MCF 10A (cell line): ENCODE measurements around the gene GLRX5. TPM values are rescaled to one million over a fixed set of nuclear protein-coding genes. Genes with fewer than 3 reads are reported as not detected.

Experiments
- BruUV-seq: library from RNA; stranded (reverse); fragments of 400-500 nt; replicated peaks from 2 replicates; lab custom pipeline; 2021; lab: Mats Ljungman, UMichigan
- CTCF ChIA-PET: fragments of 300-600 bp; sonication (Branson Sonifier 250); formaldehyde crosslinking; extraction: SDS; loops from one replicate; lab custom pipeline; 2021; ENCODE audit warnings: antibody characterized with exemption, inconsistent platforms; lab: Yijun Ruan, JAX
- POLR2A ChIA-PET: fragments of 300-600, 350-650 bp; sonication (Branson Sonifier 250); formaldehyde crosslinking; extraction: SDS; loops from one replicate; lab custom pipeline; 2020; ENCODE audit warnings: antibody characterized with exemption, inconsistent platforms; lab: Yijun Ruan, JAX
- DNase-seq: peaks from one replicate; pipeline ENCODE4 v3.0.0-alpha.2; 2018; ENCODE audit not compliant: unreplicated experiment
- H3K27ac Mint-ChIP-seq: one replicate; pipeline ENCODE4 v1.8.0; 2022; ENCODE audit warnings: mild to moderate bottlenecking, low read depth, mixed read lengths; ENCODE audit not compliant: unreplicated experiment
- H3K27me3 Mint-ChIP-seq: one replicate; pipeline ENCODE4 v1.8.0; 2022; ENCODE audit warnings: mixed read lengths; ENCODE audit not compliant: insufficient read depth, unreplicated experiment
- H3K36me3 Mint-ChIP-seq: one replicate; pipeline ENCODE4 v1.8.0; 2022; ENCODE audit warnings: mild to moderate bottlenecking, moderate library complexity, mixed read lengths; ENCODE audit not compliant: insufficient read depth, unreplicated experiment
- H3K4me1 Mint-ChIP-seq: one replicate; pipeline ENCODE4 v1.8.0; 2022; ENCODE audit warnings: mixed read lengths; ENCODE audit not compliant: insufficient read depth, unreplicated experiment
- H3K4me3 Mint-ChIP-seq: one replicate; pipeline ENCODE4 v1.8.0; 2022; ENCODE audit warnings: mild to moderate bottlenecking, moderate library complexity, mixed read lengths; ENCODE audit not compliant: unreplicated experiment
- H3K9me3 Mint-ChIP-seq: one replicate; pipeline ENCODE4 v1.8.0; 2022; ENCODE audit warnings: mixed read lengths; ENCODE audit not compliant: unreplicated experiment
- CTCF ChIP-seq: fragments of 200-600 bp; IDR thresholded peaks from one replicate; pipeline ENCODE4 v1.8.0; 2022; ENCODE audit warnings: antibody characterized with exemption, mild to moderate bottlenecking; ENCODE audit not compliant: unreplicated experiment
- intact Hi-C: fragments of 100-400 bp; cut with micrococcal nuclease; formaldehyde crosslinking; loops from 2 replicates; pipeline ENCODE4 v1.14.1; 2022
- total RNA-seq: library from RNA; stranded (reverse); gene quantifications from 2 replicates; pipeline ENCODE4 v1.2.3, GENCODE V29; 2022

GLRX5 gene
- total RNA-seq, 1 experiment from 2014 or later: 32.2 TPM

- no peak for TF ChIP-seq CTCF
- DNase-seq: no peak
- ChIA-PET CTCF (interaction anchor here (0.7 to 6.2 kb wide), 3 partner anchors 14 to 79 kb away, joined by 6 to 40 read pairs (median 7); no protein-coding TSS in a partner anchor), POLR2A (interaction anchor here (1.1 to 1.3 kb wide), 2 partner anchors 21 to 66 kb away, joined by 3 to 4 read pairs; partner anchors contain the start of gene GLRX5)
- H3K27me3 Mint-ChIP-seq: no peaks in the 10 kb centered on the region
- H3K4me3 Mint-ChIP-seq: no peak overlapping the region
- H3K36me3 Mint-ChIP-seq: no peaks in the 10 kb centered on the region
- no TSS peak for BruUV-seq
- H3K9me3 Mint-ChIP-seq: no peaks in the 10 kb centered on the region
- intact Hi-C loops: no loop called here
- H3K27ac Mint-ChIP-seq: no peak overlapping the region
- H3K4me1 Mint-ChIP-seq: peaks cover 15% of the 10 kb centered on the region
Measured at GRCh38 chr14:95513291-95513690, 21.6 kb upstream of the GLRX5 start.

DNA sequence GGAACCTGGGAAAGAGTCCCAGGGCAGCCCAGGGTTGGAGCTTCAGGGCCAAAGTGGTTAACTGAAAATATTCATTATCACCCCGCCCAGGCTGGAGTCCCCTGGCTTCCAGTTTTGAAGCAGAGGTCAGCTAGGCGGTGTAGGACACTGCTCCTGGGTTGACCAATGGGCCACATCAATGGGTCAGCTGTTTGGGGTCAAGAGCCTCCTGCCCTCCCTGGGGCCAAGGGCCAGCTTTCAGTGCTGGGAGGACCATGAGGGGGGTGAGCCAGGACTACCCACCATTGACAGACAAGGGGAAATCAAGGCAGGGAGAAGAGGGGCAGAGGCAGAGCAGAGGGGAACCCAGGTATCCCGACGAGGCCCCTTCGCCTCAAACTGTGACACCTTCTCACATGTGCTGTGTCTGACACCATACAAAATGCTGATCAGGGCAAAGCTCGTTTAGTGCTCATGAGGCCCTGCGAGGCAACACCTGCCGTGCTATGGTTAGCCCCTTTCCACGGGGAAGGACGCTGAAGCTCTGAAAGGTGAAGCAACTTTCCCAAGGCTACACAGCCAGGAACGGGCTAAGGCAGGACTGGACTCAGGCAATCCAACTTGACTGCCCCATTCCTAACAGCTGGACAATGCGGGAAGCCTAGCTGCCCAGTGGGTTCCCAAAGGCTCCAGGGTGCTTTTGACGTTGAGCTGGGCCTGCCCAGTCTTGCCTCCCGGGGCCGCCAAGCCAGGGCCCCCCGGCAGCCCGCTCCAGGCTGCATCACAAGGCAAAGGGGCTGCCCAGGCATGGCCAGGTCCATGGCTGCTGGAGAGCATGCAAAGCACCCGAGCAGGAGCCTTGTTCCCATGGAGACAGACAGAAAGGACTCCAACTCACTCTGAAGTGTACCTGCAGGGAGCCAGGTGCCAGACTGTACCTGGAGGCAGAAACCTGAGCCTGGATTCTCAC, 20.4 kb upstream of the GLRX5 start:
- Mint-ChIP-seq H3K4me1 (peaks cover 23% of the 10 kb centered on the region), H3K27me3 (no peaks in the 10 kb centered on the region), H3K27ac (no peak overlapping the region), H3K4me3 (no peak overlapping the region), H3K36me3 (no peaks in the 10 kb centered on the region), H3K9me3 (no peaks in the 10 kb centered on the region)
- no peak for TF ChIP-seq CTCF
- intact Hi-C loops: no loop called here
- POLR2A ChIA-PET: interaction anchor here (1.3 to 2.5 kb wide), 2 partner anchors 16 to 20 kb away, joined by 3 to 10 read pairs; partner anchors contain the start of gene GLRX5
- peak; percentile 26 for DNase-seq
- no TSS peak for BruUV-seq
- CTCF ChIA-PET: interaction anchor here (0.6 to 6.2 kb wide), 4 partner anchors 12 to 72 kb away, joined by 4 to 40 read pairs (median 6); no protein-coding TSS in a partner anchor

DNA sequence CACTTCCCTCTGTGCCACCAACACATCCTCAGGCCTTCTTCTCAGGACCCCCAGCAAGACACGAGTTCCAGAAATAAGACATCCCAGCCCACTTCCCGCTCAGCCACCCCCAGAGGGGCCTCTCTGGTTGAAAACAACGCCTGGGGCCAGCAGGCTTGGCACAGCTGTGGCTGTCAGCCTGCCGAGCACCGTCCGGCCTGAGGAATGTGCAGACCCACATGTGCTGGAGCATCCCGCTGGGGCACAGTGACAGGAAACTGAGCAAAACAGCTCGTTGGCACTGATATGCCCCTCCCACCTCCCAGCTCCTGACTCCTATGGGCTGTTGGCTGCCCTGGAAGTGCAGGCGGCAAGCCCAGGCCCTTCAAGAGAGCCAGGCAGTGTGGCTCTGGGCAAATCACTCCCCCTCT, 19.8 kb upstream of the GLRX5 start:
- H3K27me3 Mint-ChIP-seq: no peaks in the 10 kb centered on the region
- intact Hi-C loops: no loop called here
- no peak overlapping the region for H3K27ac Mint-ChIP-seq
- peak; percentile 24 for DNase-seq
- peaks cover 29% of the 10 kb centered on the region for H3K4me1 Mint-ChIP-seq
- no peak overlapping the region for H3K4me3 Mint-ChIP-seq
- CTCF ChIA-PET: interaction anchor here (0.6 to 6.2 kb wide), 4 partner anchors 12 to 73 kb away, joined by 3 to 40 read pairs (median 4); no protein-coding TSS in a partner anchor
- no peak for TF ChIP-seq CTCF
- no peaks in the 10 kb centered on the region for H3K9me3 Mint-ChIP-seq
- TSS peak; percentile 11 for BruUV-seq
- POLR2A ChIA-PET: interaction anchor here (1.3 to 2.5 kb wide), 4 partner anchors 8 to 54 kb away, joined by 3 to 10 read pairs (median 7); partner anchors contain the start of gene GLRX5
- H3K36me3 Mint-ChIP-seq: no peaks in the 10 kb centered on the region
